Measurements from ENCODE around the gene ANXA2. TPM values are rescaled to one million over a fixed set of nuclear protein-coding genes. Genes with fewer than 3 reads are reported as not detected.

ANXA2 gene
- total RNA-seq, 4 donors from 2014 or later = 907 to 1,545 (median 1,123) TPM

DNA sequence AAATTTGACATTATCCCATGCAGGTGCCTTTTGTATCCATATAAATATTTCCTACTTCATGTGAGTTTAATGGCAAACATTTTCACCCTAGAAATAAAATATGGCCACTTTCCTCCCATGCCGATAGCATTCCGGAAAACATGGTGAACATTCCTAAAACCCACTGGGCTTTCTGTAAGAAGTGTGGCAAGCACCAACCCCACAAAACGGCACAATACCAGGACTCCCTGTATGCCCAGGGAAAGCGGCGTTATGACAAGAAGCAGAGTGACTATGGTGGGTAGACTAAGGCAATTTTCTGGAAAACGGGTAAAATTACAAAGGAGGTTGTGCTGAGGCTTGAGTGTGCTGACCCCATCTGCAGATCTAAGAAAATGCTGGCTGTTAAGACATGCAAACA is 7.6 kb downstream of the ANXA2 start:
- TF ChIP-seq, protein P1, sequence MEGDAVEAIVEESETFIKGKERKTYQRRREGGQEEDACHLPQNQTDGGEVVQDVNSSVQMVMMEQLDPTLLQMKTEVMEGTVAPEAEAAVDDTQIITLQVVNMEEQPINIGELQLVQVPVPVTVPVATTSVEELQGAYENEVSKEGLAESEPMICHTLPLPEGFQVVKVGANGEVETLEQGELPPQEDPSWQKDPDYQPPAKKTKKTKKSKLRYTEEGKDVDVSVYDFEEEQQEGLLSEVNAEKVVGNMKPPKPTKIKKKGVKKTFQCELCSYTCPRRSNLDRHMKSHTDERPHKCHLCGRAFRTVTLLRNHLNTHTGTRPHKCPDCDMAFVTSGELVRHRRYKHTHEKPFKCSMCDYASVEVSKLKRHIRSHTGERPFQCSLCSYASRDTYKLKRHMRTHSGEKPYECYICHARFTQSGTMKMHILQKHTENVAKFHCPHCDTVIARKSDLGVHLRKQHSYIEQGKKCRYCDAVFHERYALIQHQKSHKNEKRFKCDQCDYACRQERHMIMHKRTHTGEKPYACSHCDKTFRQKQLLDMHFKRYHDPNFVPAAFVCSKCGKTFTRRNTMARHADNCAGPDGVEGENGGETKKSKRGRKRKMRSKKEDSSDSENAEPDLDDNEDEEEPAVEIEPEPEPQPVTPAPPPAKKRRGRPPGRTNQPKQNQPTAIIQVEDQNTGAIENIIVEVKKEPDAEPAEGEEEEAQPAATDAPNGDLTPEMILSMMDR (IDR thresholded peaks at IDR 0.05) = no peak
- DNase-seq (ENCODE audit: low spot score) = no peak
- no peak for ATAC-seq (ENCODE audit: low FRiP score)

DNA sequence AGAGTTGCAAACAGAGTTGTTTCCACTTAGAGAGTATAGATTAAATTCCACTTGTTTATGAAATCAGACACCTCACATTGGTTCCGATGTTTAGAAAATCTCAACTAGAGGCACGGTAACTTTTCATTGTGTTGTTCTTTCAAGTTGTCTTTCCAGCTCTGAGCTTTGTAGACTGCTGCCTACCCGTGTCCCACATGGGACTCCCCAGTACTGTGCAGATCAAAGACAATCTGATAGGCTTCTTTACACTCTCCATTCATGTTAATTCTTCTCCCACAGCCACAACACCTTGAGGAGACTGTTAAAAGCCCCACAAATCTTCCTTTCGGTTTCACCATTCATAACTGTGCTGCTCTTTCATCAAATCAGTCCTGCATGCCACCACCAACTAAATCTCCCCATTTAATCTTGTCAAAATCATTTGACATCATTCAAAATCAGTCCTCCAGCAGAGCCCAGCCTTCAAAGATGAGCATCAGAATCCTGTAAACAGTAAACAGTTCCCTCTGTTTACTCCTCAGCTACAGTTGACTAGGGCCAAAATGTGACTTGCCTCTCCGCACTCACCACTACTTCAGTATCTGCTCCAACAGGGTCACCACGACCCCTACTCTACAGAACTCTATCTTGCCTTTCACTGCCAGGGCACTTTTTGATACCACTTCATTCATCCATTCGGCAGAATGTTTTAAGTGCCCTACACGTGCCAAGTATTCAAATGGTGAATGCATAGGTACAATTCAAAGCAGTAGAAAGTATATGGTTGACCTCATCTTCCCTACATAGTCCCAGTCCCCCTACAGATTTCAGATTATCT is 8.3 kb downstream of the ANXA2 start:
- ATAC-seq (ENCODE audit: low FRiP score) (no peak), DNase-seq (ENCODE audit: low spot score) (no peak)
- TF ChIP-seq, protein P1 (IDR thresholded peaks at IDR 0.05) = no peak

DNA sequence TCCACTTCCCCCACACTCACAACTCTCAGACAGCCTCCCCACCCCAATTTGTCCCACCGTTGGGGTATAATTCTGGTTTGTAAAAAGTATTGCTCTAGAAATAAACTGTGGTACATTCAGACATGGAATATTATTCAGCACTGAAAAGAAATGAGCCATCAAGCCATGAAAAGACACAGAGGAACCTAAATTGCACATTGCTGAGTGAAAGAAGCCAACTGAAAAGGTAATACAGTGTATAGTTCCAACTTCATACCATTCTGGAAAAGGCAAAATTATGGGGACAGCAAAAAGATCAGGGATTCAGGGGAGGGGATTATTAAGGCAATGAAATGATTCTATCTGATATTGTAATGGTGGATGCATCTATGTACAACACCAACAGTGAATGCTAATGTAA is 10.5 kb downstream of the ANXA2 start:
- ATAC-seq (ENCODE audit: low FRiP score) = no peak
- TF ChIP-seq, protein P1 (IDR thresholded peaks at IDR 0.05) = no peak

DNA sequence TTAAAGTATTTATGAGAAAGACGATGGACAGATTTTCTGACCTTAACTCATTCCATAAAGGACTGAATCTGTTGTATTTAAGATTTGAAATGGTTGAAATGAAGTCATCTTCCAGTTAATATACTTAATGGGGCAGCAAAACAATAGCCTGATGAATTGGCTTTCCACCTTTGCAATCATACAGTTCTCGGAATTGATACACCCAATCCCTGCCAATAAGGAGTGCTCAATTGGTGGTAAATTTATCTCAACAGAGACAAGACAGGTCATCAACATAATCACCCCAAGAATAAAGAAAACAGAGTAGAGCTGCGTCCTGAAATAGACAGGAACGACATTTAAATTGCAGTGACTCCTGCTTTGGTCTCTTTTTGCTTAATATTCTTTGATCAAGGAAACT is 11.2 kb downstream of the ANXA2 start:
- DNase-seq (ENCODE audit: low spot score) (no peak), ATAC-seq (ENCODE audit: low FRiP score) (no peak)
- TF ChIP-seq, protein P1 (IDR thresholded peaks at IDR 0.05) = no peak

More for the DNA sequence above, 10.5 kb downstream of the ANXA2 start:
- no peak for DNase-seq (ENCODE audit: low spot score)

DNA sequence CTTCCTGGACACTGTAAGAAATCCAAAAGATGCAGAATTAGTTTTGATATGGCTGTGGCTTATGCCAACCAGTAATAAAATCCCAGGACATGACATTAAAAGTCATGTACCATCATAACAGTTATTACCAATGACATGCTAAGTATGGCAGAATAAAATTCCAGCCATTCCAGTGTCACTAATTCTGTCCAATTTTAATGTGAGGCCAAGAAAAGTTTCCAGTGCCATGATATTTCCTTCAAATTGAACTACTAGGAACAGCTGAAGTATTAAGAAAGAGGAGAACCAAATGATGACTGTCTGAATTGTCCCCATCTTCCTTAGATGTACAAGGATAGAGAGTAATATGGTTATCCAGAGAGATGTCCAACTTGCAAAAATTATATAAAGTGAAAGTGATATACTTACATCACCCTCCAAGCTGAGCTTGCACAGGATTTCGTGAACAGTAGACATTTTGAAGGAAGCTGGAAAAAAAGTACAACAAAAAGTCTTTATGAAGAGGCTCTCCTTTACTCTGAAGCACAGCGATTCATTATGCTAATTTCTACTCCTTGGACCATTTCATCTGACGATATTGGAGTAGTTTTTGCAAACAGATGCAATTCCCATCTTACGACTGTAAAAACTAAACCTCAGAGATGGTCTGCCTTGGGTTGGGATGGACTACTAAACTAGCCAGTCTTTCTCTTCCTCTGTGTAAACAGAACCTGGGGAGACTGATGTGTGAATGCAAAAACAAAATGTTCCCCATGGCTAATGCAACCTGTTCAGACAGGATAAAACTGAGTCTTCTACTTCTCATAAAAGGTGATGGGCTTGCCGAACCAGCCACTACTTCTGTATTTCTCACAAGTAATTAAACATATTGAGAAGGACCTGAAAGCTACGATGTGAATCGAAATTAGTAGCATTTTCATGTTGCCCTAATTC is 11.9 kb downstream of the ANXA2 start:
- ATAC-seq (ENCODE audit: low FRiP score) (no peak), DNase-seq (ENCODE audit: low spot score) (no peak)
- TF ChIP-seq, protein P1 (IDR thresholded peaks at IDR 0.05) = no peak

DNA sequence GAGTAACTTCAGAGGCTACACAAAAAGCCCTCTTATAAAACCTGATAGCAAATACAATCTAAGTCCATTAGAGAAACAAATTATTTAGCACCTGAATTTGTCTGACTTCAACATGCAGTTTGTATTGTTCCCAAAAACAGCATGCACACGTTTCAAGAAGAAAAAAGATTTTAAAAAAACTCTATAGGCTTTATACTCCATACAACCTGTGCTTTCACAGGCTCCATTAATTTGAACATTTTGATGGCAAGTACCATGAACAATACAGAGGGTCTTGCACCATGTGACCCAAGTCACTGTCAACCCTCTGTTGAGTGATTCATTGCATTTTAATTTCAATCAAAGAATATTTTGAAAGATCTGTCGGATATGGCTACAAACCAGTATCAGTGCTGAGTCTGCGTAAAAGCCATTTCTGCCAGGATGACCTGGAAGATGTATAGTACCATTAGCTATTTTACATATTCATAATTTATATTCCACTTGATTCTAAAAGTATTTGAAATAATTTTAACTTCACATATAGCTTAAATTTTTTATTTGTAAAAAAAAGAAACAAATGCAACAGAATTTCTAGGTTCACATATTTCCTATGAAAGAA is 13.2 kb downstream of the ANXA2 start:
- no peak for DNase-seq (ENCODE audit: low spot score)
- TF ChIP-seq, protein P1 (IDR thresholded peaks at IDR 0.05) = no peak
- no peak for ATAC-seq (ENCODE audit: low FRiP score)

Measured in omental fat pad (tissue), 4 donors.